Spleen (tissue), 11 donors: ENCODE data around the gene PAX3. TPM values are rescaled to one million over a fixed set of nuclear protein-coding genes. Genes with fewer than 3 reads are reported as not detected.
A peak's percentile ranks its signal among the peaks of the same experiment; 100 is the strongest.

ENCODE experiments used
- DNase-seq: peaks from one replicate; pipeline ENCODE4 v3.0.0-alpha.2; 2020
- H3K27ac ChIP-seq, 8 donors: fragments of 200-600 bp; sonication (generic) in 7 of 8; 1 replicate in 4 of 8; 2 replicates in 4 of 8; pipeline versions ENCODE4 v1.5.0 to v1.8.0; 2016 to 2021; ENCODE audit warnings: inconsistent platforms in 4 of 8, mild to moderate bottlenecking in 4 of 8, moderate library complexity in 1 of 8
- H3K27me3 ChIP-seq, 7 donors: fragments of 200-600 bp; sonication (generic) in 6 of 7; replicated peaks in 1 of 7; 1 replicate in 4 of 7; 2 replicates in 3 of 7; pipeline versions ENCODE4 v1.5.0 to v1.8.0; 2016 to 2021; ENCODE audit warnings: inconsistent platforms in 3 of 7, mild to moderate bottlenecking in 1 of 7
- H3K36me3 ChIP-seq, 6 donors: fragments of 200-600 bp; sonication (generic) in 5 of 6; 1 replicate in 4 of 6; 2 replicates in 2 of 6; pipeline versions ENCODE4 v1.5.0 to v1.8.0; 2016 to 2021; ENCODE audit warnings: inconsistent platforms in 2 of 6
- H3K4me1 ChIP-seq, 6 donors: fragments of 200-600 bp; sonication (generic) in 5 of 6; 1 replicate in 3 of 6; 2 replicates in 3 of 6; pipeline versions ENCODE4 v1.5.0 to v1.8.0; 2016 to 2021; ENCODE audit warnings: inconsistent platforms in 3 of 6
- H3K4me3 ChIP-seq, 8 donors: fragments of 200-600 bp; sonication (generic) in 7 of 8; 1 replicate in 4 of 8; 2 replicates in 4 of 8; pipeline versions ENCODE4 v1.5.0 to v1.8.0; 2016 to 2021; ENCODE audit warnings: inconsistent platforms in 4 of 8, mild to moderate bottlenecking in 4 of 8, moderate library complexity in 2 of 8
- H3K9me3 ChIP-seq, 8 donors: fragments of 200-600 bp; sonication (generic) in 7 of 8; 1 replicate in 4 of 8; 2 replicates in 4 of 8; pipeline versions ENCODE4 v1.5.0 to v1.8.0; 2016 to 2021; ENCODE audit warnings: inconsistent platforms in 4 of 8
- CTCF ChIP-seq, 11 experiments: fragments of 200-600 bp in 7 of 11; fragments of 450-650 bp in 4 of 11; sonication (generic) in 4 of 11; IDR thresholded peaks in 8 of 11; conservative IDR thresholded peaks in 3 of 11; 1 replicate in 7 of 11; 2 replicates in 4 of 11; pipeline versions ENCODE4 v1.4.0 to v1.8.0; 2016 to 2021; ENCODE audit warnings: antibody characterized with exemption in 11 of 11, inconsistent platforms in 4 of 11, mild to moderate bottlenecking in 1 of 11
- POLR2A ChIP-seq, 3 donors: fragments of 450-650 bp; IDR thresholded peaks; one replicate each; pipeline ENCODE4 v1.5.1; 2017; ENCODE audit warnings: antibody characterized with exemption in 3 of 3, mild to moderate bottlenecking in 1 of 3
- POLR2AphosphoS5 ChIP-seq, 3 donors: sonication (generic); formaldehyde crosslinking; IDR thresholded peaks; one replicate each; pipeline ENCODE4 v1.5.1; 2017; ENCODE audit warnings: antibody characterized with exemption in 3 of 3
- WGBS, 5 donors: extraction: QIAGEN DNeasy Blood & Tissue Kit in 3 of 5; methylation state at CpG; one replicate each; pipeline versions ENCODE4 v1.1.5 to v1.1.7; 2013 to 2018; 5-methylcytosine and 5-hydroxymethylcytosine counted together
- intact Hi-C: fragments of 100-400 bp; cut with DNase I; formaldehyde crosslinking; loops from one replicate; pipeline ENCODE4 v1.15.0; 2023; ENCODE audit warnings: low total_unique reads
- polyA plus RNA-seq, 3 donors: library from polyadenylated mRNA; stranded (reverse); fragments of 200-250 nt; gene quantifications; one replicate each; pipeline ENCODE4 v1.2.1, GENCODE V29; 2013
- total RNA-seq, 7 donors: library from RNA; depleted of rRNA in 3 of 7; stranded (reverse); fragments of >200 nt in 3 of 7; fragmentation: NEBNext Ultra II Directional in 4 of 7; extraction: Animal tissue kit (Norgen Biotek cat#: 25700) in 4 of 7; gene quantifications; one replicate each; pipeline versions ENCODE4 v1.1.0 to v1.2.1, GENCODE V29; 2016 to 2021
- donor health status: healthy with polysubstance abuse.
- donor health status: DM: no; HTN: no; CAD: no; lungs with moderate emphysema.
- donor health status: DM: no; HTN: no; CAD: no.
- donor health status: Bipolar disorder and iron deficiency.
- donor health status: healthy.
- donor health status: DM: no; HTN: no; CAD: no.
- donor health status: DM: yes; HTN: yes; CAD: no.

The PAX3 gene
- total and polyA plus RNA-seq, 10 donors = 0.26 TPM; not detected in 9

GRCh38 chr2:222296311-222296741 lies 2.5 kb downstream of the PAX3 start:
- peak overlapping the region in 2 of 8 donors; percentile 27 to 61 for H3K4me3 ChIP-seq
- H3K36me3 ChIP-seq = no peaks in the 10 kb centered on the region
- 6 to 11% (median 9%) methylated on average over 6 of the region's 6 CpGs for WGBS, 5 donors
- intact Hi-C loops = no loop called here
- H3K4me1 ChIP-seq = peaks cover 9 to 68% (median 45%) of the 10 kb centered on the region in 6 donors
- DNase-seq = no peak
- H3K27me3 ChIP-seq = peaks cover 8 to 100% (median 98%) of the 10 kb centered on the region in 7 donors
- peaks cover 0 to 12% (median 0%) of the 10 kb centered on the region in 8 donors for H3K9me3 ChIP-seq
- no peak overlapping the region for H3K27ac ChIP-seq
- TF ChIP-seq POLR2A (IDR thresholded peaks at IDR 0.05) = no peak
- TF ChIP-seq CTCF (IDR thresholded peaks at IDR 0.05 in 8 of 11, conservative IDR thresholded peaks at IDR 0.05 in 3 of 11) = no peak
- TF ChIP-seq POLR2AphosphoS5 (IDR thresholded peaks at IDR 0.05) = no peak

- H3K36me3 ChIP-seq = no peaks in the 10 kb centered on the region
- H3K27ac ChIP-seq = no peak overlapping the region
- H3K9me3 ChIP-seq = peaks cover 0 to 12% (median 0%) of the 10 kb centered on the region in 8 donors
- intact Hi-C loops = no loop called here
- H3K4me1 ChIP-seq = peaks cover 9 to 70% (median 52%) of the 10 kb centered on the region in 6 donors
- no peak for DNase-seq
- H3K4me3 ChIP-seq = peak overlapping the region in 7 of 8 donors; percentile 13 to 61 (median 25)
- WGBS, 5 donors = 4 to 10% (median 5%) methylated on average over 29 to 33 of the region's 33 CpGs
- peaks cover 8 to 100% (median 98%) of the 10 kb centered on the region in 7 donors for H3K27me3 ChIP-seq
- no peak for TF ChIP-seq POLR2A (IDR thresholded peaks at IDR 0.05)
- no peak for TF ChIP-seq POLR2AphosphoS5 (IDR thresholded peaks at IDR 0.05)
- no peak for TF ChIP-seq CTCF (IDR thresholded peaks at IDR 0.05 in 8 of 11, conservative IDR thresholded peaks at IDR 0.05 in 3 of 11)
Measured at GRCh38 chr2:222295368-222296062, 3.3 kb downstream of the PAX3 start.

- WGBS, 5 donors = 3 to 8% (median 7%) methylated on average over 27 of the region's 27 CpGs
- intact Hi-C loops = no loop called here
- H3K4me3 ChIP-seq = peak overlapping the region in 7 of 8 donors; percentile 13 to 61 (median 25)
- H3K36me3 ChIP-seq = no peaks in the 10 kb centered on the region
- TF ChIP-seq CTCF (IDR thresholded peaks at IDR 0.05 in 8 of 11, conservative IDR thresholded peaks at IDR 0.05 in 3 of 11) (no peak), POLR2AphosphoS5 (IDR thresholded peaks at IDR 0.05) (peak in 1 of 3 donors; percentile 38)
- peaks cover 0 to 12% (median 0%) of the 10 kb centered on the region in 8 donors for H3K9me3 ChIP-seq
- H3K4me1 ChIP-seq = peaks cover 9 to 74% (median 53%) of the 10 kb centered on the region in 6 donors
- peaks cover 8 to 100% (median 98%) of the 10 kb centered on the region in 7 donors for H3K27me3 ChIP-seq
- no peak for DNase-seq
- no peak overlapping the region for H3K27ac ChIP-seq
Measured at GRCh38 chr2:222294996-222295367, 3.8 kb downstream of the PAX3 start.
